Stimulated activated CD4-positive, alpha-beta T cell treated with anti-CD3 and anti-CD28 coated beads, TNF-alpha, amount 100 ng/mL, for 48 hours (primary cell): ENCODE data around the gene ATP2B2.

ENCODE experiments used
- DNase-seq, 3 donors: peaks; one replicate each; pipeline ENCODE4 v3.0.0-alpha.2; 2020; ENCODE audit warnings: low read depth in 3 of 3

The ATP2B2 gene

DNA sequence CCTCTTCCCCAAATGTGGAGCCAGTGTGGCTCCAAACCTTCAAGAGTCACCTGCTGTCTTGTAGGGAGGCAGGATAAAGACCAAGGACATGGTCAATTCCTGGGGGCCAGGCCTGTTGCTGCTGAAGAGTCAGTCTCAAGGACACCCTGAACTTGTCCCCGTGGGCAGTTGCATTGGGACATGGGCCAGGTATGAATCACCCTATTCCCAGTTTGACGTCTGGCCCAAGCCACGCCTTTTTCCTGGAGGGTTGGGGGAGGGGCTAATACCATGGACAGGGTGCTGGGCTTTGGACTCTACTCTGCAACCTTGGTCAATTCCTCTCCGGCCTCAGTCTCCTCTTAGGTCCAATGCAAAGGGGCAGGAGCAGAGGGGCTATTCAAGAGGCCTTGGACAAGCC is 10.4 kb downstream of the ATP2B2 start:
- DNase-seq = no peak

DNA sequence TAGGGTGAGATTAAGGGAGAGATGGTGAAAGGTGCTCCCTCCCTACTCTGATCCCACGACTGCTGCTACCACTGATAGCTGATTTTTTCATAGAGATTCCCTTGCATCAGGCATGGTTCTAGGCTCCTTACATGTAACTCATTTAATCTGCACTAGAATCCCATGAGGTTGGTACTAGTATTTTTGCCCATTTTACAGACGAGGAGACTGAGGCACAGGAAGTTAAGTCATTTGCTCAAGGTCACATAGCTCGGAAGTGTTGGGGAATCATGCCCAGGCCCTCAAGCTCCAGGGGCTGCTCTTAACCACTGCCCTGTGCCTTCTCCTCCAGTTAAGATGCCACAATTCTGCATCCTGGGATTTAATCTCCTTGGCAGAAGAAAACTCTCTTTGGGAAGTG is 11.2 kb downstream of the ATP2B2 start:
- DNase-seq = no peak

DNA sequence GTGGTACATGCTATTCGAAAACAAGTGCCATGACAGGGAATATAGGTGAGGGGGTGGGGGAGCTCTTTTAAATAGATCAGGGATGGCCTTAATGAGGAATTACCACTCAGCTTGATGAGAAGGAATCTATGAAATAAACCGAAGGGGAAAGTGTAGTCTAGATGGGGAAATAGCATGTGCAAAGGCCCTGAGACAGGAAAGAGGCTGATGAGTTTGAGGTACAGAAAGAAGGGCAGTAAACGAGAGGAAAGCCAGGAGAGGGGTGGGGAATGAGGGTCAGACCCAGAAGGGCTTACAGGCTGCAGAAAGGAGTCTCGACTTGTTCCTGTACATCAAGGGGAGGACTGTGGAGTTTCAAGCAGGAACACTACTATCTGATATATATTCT is 12.2 kb downstream of the ATP2B2 start:
- no peak for DNase-seq

DNA sequence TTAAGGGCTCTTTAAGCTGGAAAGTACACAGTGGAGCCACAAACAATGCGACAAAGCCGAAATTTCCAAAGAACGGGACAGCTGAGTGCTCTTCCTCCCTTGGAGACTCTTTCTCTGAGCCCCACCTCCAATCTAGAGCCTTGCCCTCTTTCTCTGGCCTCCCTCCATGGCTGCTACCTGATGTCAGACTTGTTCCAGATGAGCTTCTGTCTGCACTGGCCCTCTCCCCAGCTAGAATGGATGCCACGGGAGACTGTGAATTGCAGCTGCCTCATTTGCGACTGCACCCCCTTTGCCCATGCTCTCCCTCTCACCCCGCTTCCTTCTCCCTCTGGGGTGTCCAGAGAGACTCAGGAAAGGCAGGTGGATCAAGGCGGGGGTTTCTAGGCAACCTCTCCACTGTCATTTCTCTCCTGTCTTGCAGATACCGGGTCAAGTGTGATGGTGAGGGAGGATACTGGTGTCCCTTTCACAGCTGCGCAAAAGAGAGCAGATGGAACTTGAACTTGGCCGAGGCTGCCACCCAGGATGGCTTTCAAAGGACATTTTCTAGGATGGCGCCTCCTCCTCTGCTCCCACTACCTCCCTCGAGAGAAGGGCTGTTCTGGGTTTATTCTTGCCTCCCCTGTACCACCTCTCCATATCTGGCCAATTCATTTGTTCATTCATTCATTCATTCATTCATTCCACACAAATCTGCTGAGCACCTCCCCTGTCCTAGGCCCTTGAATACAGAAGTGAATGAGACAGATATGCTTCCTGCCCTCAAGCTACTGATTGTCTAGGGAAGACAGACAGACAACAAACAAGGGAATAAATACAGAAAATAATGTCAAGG is 12.8 kb downstream of the ATP2B2 start:
- DNase-seq = no peak

DNA sequence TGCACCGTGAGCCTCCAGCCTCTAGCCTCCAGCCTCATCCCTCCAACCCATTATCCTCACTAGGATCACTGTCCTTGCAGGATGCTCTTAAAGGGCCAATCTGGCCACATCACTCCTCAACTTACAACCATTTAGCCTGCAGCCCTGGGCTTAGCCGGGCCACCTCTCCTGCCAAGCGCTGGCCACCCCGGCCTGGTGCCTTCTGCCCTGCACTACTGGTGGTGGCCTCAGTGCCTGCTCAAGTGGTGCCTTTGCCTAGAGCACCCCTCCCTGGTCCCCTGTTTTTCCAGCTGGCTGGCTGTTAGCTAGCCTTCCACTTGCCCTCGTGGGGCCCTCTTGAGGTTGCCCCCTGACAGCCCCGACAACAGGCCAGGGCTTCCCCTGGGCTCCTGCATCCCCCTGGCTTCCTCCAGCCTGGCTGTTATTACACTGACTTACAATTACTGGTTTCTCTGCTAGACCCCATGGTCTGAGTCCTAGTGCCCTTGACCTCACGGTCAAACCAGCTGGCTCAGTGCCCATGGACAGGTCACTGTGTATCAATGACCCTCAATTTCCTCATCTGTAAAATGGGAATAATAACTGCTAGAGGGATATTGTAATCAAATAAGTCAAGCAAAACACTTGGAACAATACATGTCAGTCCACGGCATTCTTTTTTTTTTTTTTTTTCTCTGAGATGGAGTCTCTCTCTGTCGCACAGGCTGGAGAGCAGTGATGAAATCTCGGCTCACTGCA is 15.5 kb downstream of the ATP2B2 start:
- no peak for DNase-seq

DNA sequence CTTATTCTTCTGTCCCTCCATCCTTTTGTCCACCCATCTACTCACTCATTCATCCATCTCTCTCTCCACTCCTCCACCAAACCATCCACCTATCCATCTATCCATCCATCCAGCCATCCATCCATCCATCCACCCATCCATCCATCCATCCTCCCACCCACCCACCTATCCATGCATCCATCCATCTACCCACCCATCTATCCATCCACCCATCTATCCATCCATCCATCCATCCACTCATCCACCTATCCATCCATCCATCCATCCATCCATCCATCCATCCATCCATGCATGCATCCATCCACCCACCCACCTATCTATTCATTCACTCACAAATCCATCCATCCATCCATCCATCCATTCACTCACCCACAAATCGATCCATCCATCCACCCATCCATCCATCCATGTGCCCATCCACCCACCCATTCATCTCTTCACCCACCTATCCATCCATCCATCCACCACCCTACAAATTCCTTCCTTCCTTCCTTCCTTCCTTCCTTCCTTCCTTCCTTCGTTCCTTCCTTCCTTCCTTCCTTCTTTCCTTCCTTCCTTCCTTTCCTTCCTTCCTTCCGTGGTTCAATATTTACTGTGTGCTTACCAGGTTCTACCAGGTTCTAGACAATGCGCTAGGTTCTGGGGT is 17.3 kb downstream of the ATP2B2 start:
- no peak for DNase-seq

DNA sequence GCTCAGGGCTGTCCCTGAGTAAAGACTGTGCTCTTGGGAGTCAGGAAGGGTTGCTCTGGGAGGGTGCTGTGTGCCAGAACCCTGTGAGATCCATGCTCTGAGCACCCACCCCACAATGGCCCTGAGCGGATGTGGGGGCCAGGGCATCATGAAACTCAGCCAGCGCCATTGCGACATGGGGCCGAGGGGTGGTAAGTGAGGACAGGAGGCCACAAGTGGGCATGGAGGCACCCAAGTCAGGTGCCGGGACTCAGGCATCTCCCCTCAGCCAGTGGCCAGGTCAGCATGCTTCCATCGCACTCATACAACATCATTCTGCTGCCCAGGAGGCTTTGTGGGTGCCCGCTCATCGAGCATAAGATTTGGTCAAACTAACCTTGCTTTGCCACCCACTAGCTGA is 19.6 kb downstream of the ATP2B2 start:
- DNase-seq = no peak

DNA sequence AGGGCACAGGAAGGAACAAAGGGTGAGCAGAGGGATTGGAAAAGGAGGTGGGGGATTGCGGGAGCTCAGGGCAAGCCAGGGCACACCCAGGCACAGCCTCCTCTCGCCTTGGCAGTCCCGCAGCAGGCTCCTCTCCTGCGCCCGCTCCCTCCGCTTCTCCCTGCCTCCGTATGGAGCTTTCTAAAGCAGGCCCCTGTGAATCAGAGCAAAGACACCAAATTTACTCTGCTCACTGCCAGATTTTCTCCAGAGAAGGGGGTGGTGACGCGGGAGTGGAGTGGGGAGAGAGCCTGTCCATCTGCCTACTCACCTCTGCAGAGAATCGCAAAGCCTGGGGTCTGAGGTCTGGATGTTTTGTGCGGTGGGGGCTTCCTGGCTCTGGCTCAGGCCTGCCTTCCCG is 20.0 kb downstream of the ATP2B2 start:
- DNase-seq = no peak

DNA sequence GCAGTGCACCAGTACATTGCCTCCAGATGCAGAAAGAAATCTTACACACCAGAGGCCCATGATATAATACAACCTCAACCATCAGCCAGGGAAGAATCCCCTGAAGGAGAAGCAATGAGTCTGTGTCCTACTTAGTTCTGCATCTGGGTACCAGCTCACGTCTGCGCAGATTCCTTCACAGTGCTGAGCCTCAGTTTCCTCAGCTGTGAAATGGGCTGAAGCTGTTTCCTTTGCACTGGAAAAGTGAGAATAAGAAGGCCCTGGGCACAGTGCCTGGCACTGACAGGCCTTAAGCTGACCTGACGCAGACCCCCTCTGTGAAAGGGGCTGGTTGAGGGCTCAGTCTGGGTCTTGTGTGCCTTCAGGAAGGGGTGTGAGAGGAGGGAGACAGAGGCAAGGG is 20.7 kb downstream of the ATP2B2 start:
- no peak for DNase-seq

DNA sequence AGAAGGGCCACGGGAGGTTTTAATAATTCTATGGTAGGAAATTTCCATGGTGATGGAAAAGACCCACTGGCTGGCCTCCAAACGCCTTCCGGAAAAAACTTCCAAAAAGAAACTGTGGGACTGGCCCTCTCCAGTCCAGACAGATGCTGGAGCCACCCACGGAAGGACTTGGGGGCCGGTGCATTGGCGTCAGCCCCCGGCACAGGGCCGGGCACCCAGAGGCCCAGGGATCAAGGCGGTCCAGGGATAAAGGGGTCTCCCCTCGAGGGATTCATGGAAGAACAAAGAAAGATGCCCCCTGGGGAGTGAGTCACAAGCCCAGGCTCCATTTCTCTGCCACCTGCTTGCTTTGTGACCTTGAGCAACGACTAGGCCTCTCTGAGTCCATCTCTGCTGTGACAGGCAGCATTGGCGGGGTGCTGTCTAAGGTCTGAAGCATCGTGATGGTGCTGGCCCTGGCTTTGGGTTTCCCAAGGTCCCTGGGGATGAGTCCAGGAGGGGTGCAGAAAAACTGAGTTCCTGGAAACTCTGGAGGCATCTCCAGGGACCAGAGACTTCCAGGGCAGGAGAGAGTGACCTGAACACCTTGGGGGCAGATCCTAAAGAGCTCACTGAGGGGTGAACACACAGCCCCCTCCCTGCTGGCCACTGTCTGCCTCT is 21.6 kb downstream of the ATP2B2 start:
- DNase-seq = no peak

DNA sequence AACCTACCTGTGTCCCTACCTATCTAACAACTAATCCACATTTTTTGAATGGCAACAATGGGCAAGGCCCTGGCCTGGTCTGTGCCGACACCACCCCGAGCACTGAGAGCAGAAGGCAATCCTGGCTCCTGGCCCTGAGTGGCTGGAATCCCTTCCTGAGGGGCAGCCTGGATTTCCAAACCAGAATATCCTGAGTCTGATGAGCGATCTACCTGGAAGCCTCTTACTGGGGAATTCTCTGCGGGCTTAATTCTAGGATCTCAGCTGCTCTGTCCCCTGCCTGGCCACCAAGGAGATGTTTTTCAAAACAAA is 22.1 kb downstream of the ATP2B2 start:
- DNase-seq = no peak

DNA sequence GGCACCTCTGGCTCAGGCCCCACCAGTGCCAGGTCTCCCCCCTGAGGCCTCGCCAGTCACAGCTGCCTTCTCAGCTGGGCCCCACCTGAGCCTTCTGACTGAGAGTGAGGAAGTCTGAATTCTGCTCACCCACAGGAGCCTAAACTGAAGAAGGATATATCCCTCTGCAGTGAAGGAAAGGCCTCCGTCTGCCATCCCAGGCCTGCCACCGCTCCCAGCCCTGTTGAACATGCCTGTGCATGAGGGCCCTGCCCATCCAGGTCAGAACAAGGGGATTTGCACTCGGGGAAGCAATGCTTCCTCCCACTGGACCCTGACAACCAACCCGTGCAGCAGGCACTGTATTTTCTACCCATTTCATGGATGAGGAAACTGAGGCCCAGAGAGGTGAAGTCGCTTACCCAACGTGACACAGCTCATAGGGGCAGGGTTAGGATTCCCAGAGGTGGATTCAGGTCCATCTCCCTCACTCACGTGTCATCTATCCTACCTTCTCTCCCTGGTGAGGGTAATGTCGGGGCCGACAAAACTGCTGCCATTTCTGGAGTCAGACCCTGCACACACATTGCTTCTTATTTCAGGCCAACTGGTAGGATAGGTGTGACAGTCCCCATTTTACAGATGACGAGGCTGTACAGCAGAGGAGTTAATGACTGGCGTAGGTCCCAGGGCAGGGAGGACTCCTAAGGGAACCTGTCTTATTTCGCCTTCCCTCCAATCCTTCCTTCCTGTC is 22.6 kb downstream of the ATP2B2 start:
- DNase-seq = no peak

DNA sequence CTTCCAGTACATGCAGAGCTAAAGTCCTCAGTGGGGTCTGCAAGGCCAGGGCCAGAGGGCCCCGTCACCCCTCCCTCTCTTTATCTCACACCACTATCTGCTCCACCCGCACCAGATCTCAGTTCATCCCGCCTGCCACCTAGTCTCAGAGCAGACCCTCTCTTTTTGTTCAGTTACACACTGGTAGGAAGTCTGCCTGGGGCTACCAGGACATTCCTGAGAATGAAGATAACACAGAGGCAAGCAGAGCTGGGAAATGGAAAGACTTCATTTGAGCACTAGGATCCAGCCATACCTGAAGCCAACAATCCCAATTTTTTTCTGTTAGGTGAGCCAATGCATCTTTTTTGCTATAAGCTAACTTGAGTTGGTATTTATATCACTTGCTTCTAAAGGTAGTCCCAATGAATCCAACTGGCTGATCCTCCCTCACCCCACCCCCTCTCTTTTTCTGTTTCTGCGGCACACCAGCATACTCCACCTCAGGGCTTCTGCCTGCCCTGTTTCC is 24.5 kb downstream of the ATP2B2 start:
- no peak for DNase-seq

DNA sequence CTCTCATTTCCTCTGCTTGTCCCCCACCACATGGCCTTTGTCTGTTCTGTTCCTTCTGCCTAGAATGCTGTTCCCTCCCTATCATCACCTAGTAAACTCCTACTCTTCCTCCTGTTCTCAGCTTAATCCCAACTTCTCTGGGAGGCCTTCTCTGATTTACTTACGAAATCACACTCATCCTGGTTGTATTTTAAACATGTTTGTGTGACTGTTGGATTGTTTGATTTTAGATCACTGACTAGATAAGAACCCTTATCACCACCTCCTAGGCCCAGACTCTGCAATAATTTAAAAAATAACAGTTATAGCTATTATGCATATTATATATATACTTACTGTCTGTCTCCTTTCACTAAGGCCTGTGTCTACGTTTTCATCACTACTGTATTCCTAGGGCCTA is 26.1 kb downstream of the ATP2B2 start:
- no peak for DNase-seq

DNA sequence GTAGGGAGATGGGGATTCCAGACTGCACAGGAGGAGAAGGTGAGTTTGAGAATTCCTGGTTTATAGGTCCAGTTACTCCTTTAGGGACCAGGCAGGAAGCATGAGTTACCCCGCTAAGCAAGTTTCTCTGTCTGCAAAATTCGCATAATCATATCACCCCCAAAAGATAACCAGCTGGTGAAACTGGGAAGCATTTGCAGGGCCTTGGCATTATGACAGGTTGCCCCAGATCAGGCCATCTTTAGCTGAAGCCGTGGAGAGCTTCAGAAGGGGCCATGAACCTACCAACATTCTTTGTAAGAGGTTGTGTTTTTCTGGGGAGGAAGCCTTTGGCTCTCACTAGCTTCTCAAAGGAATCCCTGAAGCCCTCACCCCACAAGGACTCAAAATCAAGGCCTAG is 29.4 kb downstream of the ATP2B2 start:
- no peak for DNase-seq

DNA sequence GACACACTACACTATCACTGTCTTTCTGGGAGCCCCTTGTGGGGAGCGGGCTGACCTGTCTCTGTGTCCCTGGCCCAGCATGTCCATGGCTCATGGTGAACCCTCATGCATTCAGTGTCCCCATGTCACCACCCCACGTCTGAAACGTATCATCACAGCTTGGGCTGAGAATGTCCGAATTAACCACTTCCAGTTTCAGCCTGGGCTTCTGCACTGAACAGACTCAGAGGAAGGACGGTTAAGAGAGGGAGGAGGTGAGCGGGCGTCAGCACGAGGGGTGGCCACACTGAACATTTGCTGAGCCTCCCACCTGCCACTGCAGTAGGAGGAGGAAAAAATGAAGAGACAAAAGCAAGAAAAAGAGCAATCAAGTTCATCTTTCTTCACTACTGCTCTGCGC is 30.5 kb downstream of the ATP2B2 start:
- no peak for DNase-seq

DNA sequence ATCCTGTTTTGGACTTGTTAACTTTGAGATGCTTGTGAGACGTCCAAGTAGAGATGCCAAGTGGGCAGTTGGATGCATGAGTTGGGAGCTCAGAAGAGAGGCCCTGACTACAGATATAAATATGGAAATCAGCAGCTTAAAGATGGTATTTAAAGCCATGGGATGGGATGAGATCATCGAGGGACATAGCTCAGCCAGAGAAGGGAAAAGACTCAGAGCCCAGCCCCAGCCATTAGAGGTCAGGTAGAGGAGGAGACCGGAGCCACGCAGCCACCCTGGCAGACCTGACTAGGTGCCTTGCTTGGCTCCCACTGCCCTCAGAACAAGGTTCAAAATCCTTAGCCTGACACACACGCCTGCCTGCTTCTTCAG is 31.1 kb downstream of the ATP2B2 start:
- DNase-seq = no peak

DNA sequence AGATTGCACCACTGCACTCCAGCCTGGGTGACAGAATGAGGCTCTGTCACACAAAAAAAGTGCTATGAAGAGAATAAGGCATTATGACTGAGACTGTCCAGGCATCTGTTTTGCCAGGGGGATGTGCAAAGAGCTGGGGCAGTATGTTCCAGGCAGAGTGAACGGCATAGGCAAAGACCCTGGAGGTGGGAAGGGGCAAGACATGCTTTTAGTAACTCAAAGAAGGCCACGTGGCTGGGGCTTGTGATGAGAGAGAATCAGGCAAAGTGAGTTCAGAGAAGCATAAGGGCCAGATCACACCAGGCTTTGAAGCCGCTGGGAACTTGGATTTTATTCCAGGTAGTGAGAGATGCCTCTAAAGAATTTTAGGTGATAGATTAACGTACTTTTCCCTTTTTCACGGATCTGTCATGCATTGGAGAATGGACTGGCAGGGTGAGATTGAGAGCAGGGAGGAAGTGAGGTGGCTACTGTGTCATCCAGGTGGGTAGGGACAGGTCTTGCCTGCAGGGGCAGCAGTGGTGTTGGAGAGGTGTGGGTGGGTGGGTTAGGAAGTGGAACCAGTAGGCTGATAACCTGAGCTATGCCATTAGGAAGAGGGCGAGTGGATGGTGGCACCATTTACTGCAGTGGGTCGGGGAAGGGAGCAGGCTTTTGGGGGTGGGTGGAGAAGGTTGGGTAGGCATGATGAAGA is 31.7 kb downstream of the ATP2B2 start:
- DNase-seq = no peak

DNA sequence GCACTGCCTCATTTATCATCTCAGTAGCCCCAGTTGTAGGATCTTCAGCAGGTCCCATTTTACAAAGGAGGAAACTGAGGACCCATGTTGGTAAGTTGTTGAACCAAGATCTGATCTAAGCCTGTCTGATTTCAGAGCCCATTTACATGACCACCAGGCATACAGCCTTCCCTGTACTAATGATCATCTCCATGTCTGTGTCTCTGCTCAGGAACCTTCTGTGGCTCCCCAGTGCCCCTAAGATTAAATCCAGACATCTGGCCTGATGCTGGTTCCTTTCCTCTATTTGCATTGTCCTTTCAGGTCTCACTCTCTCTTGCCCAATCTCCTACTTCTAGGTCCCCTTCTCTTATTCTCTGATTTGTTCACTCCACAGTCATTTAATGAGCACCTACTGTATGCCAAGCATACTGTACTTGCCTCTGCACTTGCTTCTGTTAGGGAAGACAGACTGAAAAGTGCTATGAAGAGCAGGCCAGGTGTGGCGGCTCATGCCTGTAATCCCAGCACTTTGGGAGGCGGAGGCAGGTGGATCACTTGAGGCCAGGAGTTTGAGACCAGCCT is 32.4 kb downstream of the ATP2B2 start:
- no peak for DNase-seq

DNA sequence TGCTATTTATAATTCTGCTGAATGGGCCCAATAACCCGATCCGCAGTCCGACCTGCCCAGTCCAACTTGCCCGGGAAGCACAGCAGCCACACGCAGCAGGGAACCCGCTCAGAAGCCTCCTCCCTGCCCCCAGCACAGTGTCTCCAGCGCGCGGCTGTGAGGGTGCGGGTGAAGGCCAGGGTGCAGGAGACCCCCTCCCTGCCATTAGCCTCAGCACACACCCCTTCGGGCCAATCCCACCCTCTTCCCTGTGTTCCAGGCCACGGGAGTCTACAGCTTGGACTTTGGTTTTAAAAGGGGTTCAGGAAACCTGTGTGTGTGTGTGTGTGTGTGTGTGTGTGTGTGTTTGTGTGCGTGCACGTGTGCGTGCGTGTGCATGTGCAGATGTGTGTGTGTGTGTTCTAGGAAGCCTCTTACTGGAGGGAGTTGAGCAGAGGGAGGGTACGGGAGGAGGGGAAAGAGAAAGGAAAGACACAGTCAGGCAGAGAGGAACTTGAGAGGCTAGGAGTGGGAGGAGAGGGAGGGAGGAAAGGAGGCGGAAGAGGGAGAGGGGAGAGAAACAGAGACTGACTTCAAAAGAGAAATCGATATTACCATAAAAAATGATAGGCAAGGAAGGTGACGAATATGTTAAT is 34.2 kb downstream of the ATP2B2 start:
- DNase-seq = no peak
